SK-N-MC (cell line): Measurements from ENCODE around the gene TTI1.

Experiments
- EZH2 ChIP-seq: fragments of 200-600 bp; sonication (generic); IDR thresholded peaks from one replicate; pipeline ENCODE4 v1.6.1; 2017; ENCODE audit warnings: antibody characterized with exemption
- FOXP2 ChIP-seq: optimal IDR thresholded peaks from 2 replicates; pipeline ENCODE3; 2011; ENCODE audit warnings: mild to moderate bottlenecking, moderate library complexity; ENCODE audit not compliant: insufficient read depth; ENCODE audit errors: extremely low read length, control extremely low read depth
- POLR2AphosphoS5 ChIP-seq: IDR thresholded peaks from 2 replicates; pipeline ENCODE4 v1.6.1; 2012; ENCODE audit warnings: mild to moderate bottlenecking, low read depth, low read length, borderline replicate concordance

DNA sequence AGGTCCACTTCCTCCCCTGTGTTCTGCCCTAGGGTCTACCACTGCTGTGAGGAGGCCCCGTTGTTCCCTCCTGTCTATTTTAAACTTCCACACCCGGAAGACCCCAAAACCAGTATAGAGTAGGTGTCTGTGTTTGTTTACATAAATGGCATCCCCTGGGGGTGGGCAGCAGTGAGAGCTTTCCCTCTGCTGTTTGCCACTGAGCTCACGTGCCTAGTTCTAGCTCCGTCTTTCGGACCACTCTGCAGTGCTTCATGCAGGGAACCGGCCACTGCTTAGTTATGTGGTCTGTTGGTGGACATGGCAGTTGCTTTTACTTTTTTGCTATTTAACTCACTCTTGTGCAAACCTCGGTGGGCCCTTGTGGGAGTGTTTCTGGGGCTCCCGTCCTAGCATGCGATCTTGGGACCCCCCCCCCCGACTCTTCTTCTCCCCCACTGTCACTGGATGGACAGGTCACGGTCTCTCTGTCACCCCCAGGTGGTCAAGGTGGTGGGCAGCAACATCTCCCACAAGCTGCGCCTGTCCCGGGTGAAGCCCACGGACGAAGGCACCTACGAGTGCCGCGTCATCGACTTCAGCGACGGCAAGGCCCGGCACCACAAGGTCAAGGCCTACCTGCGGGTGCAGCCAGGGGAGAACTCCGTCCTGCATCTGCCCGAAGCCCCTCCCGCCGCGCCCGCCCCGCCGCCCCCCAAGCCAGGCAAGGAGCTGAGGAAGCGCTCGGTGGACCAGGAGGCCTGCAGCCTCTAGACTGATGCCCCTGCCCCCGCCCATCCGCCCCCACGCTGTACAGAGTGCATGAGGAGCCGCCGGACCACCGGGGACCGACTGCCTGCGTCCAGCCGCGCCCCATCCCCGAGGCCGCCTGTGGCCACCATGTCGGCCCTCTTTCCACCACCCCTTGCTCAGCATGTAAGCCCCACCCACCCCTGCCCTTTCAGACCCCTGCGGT lies 89.5 kb downstream of the TTI1 start:
- TF ChIP-seq EZH2 (no peak), POLR2AphosphoS5 (no peak), FOXP2 (no peak)
